AG04449 (cell line): ENCODE measurements around the gene LIF.

Source experiments
- CTCF ChIA-PET: fragments of 350-600 bp; formaldehyde crosslinking; extraction: SDS; loops from one replicate; lab custom pipeline; 2021; ENCODE audit warnings: antibody characterized with exemption; lab: Yijun Ruan, JAX
- POLR2A ChIA-PET: fragments of 400-600, 350-600 bp; formaldehyde crosslinking; extraction: SDS; loops from one replicate; lab custom pipeline; 2020; ENCODE audit warnings: antibody characterized with exemption, inconsistent platforms; lab: Yijun Ruan, JAX
- DNase-seq: peaks from one replicate; pipeline ENCODE4 v3.0.0-alpha.2; 2010; ENCODE audit warnings: low read depth, low spot score
- H3K4me3 ChIP-seq: 2 replicates; pipeline ENCODE4 v1.5.1; 2011; ENCODE audit warnings: low read depth, mild to moderate bottlenecking, control low read depth, low read length
- TF ChIP-seq, protein P1 (sequence below): IDR thresholded peaks from one replicate; pipeline ENCODE4 v1.5.1; 2011; ENCODE audit warnings: mild to moderate bottlenecking, moderate library complexity, low read length, control low read depth, inconsistent platforms; ENCODE audit not compliant: insufficient read depth; ENCODE audit errors: missing control alignments

Gene LIF

GRCh38 chr22:30198152-30198825, 48.3 kb downstream of the LIF start:
- TF ChIP-seq, protein P1, sequence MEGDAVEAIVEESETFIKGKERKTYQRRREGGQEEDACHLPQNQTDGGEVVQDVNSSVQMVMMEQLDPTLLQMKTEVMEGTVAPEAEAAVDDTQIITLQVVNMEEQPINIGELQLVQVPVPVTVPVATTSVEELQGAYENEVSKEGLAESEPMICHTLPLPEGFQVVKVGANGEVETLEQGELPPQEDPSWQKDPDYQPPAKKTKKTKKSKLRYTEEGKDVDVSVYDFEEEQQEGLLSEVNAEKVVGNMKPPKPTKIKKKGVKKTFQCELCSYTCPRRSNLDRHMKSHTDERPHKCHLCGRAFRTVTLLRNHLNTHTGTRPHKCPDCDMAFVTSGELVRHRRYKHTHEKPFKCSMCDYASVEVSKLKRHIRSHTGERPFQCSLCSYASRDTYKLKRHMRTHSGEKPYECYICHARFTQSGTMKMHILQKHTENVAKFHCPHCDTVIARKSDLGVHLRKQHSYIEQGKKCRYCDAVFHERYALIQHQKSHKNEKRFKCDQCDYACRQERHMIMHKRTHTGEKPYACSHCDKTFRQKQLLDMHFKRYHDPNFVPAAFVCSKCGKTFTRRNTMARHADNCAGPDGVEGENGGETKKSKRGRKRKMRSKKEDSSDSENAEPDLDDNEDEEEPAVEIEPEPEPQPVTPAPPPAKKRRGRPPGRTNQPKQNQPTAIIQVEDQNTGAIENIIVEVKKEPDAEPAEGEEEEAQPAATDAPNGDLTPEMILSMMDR, result no peak
- no peak overlapping the region for H3K4me3 ChIP-seq
- POLR2A ChIA-PET, result no interaction called here
- CTCF ChIA-PET, result interaction anchor here (0.8 to 1.4 kb wide), 6 partner anchors 22 to 562 kb away, joined by 3 to 5 read pairs (median 4); no protein-coding TSS in a partner anchor
- no peak for DNase-seq

GRCh38 chr22:30197389-30197788, 49.2 kb downstream of the LIF start:
- ChIA-PET POLR2A (interaction anchor here (1.8 kb wide), 1 partner anchor 11 kb away, joined by 6 read pairs; no protein-coding TSS in a partner anchor), CTCF (interaction anchor here (1.1 to 2.1 kb wide), 2 partner anchors 58 to 66 kb away, joined by 4 to 9 read pairs; no protein-coding TSS in a partner anchor)
- DNase-seq, result no peak
- TF ChIP-seq, protein P1, result no peak
- no peak overlapping the region for H3K4me3 ChIP-seq

DNA sequence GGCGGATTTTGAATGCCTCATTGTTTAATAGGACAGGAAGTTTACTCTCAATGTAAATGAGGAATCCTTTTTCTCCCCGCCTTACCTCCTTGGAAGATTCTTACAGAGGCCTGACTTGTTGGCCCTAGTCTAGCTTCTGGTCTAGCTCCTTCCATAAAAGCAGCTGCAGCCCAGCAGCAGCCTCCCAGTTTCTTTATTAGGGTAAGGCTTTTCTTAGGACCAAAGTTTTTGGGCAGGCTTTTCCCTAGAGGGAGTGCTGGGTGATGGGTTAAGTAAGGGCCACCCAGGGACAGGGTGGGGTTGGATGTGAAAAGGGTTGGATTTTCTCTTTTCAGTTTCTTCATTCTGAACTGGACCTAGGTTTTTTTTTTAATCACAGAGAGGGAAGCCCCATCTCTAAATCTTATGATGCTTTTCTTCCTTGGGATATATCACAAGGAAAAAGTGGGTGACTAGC, 49.7 kb downstream of the LIF start:
- ChIA-PET CTCF (interaction anchor here (0.6 to 2.1 kb wide), 3 partner anchors 8 to 58 kb away, joined by 3 to 9 read pairs (median 5); no protein-coding TSS in a partner anchor), POLR2A (interaction anchor here (1.2 to 2.2 kb wide), 8 partner anchors 8 to 91 kb away, joined by 3 to 13 read pairs (median 6); no protein-coding TSS in a partner anchor)
- TF ChIP-seq, protein P1, result no peak
- H3K4me3 ChIP-seq, result no peak overlapping the region; the same call in 1 of the 2 replicates
- no peak for DNase-seq

GRCh38 chr22:30196141-30196879, 50.2 kb downstream of the LIF start:
- DNase-seq, result peak; percentile 100
- TF ChIP-seq, protein P1, result no peak
- ChIA-PET POLR2A (interaction anchor here (1.0 to 2.2 kb wide), 9 partner anchors 9 to 92 kb away, joined by 3 to 13 read pairs (median 6); no protein-coding TSS in a partner anchor), CTCF (interaction anchor here (0.6 to 2.1 kb wide), 4 partner anchors 8 to 76 kb away, joined by 3 to 9 read pairs (median 4); no protein-coding TSS in a partner anchor)
- H3K4me3 ChIP-seq, result peak overlapping the region; percentile 29

DNA sequence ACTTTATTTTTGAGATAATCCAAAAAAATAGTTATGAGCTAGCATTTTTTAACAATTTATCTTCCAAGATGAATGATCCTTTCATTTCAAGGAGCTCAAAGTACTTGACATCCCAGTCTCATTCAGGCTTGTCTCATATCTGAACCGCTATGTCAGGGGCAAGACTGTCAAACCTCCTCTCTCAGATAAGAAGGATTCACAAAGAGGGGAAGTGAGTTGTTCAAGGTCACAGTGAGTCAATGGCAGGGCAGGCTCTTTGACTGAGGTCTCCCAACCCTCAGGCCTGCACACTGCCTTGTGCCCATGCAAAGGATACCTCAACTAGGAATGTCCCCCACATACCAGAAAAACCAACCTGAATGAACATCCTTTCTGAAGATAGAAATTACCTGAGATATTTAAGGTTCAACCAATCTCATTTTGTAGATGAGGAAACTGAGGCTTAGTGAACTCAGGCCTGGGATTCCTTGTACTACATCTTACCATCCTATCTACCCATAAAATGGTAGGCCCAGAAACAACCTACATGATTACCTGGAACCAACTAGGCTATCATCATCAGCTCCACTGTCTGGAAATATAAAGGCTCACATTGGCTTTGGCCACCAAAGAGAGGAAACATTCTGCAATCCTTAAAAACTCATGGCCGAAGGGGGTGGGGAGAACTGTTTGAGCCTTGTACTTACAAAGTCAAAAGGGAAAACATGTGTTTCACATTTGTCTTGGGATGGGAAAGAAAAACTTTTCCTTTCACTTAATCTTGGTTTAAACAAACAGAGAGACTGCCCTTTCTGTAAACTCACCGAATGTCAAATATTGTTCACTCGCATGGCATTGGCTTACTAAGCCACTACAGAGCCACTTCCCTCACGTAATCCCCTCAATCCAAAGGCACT, 51.1 kb downstream of the LIF start:
- POLR2A ChIA-PET, result interaction anchor here (1.0 to 2.2 kb wide), 9 partner anchors 10 to 93 kb away, joined by 3 to 13 read pairs (median 6); no protein-coding TSS in a partner anchor
- TF ChIP-seq, protein P1, result no peak
- H3K4me3 ChIP-seq, result peak overlapping the region; percentile 23; the same call in 1 of the 2 replicates
- CTCF ChIA-PET, result interaction anchor here (1.0 to 2.1 kb wide), 6 partner anchors 9 to 76 kb away, joined by 3 to 9 read pairs (median 4); no protein-coding TSS in a partner anchor
- no peak for DNase-seq
